Fibroblast of lung (primary cell): ENCODE results near the gene PTPN21. TPM values are rescaled to one million over a fixed set of nuclear protein-coding genes. Genes with fewer than 3 reads are reported as not detected.
A peak's percentile ranks its signal among the peaks of the same experiment; 100 is the strongest.

Source experiments
- DNase-seq, 2 donors: peaks; one replicate each; pipeline versions ENCODE4 v3.0.0 to v3.0.0-alpha.2; 2010; ENCODE audit warnings: low read depth in 2 of 2
- H2AFZ ChIP-seq: 2 replicates; pipeline ENCODE4 v1.5.1; 2012; ENCODE audit warnings: low read length, control low read depth, inconsistent platforms
- H3K27ac ChIP-seq: 2 replicates; pipeline ENCODE4 v1.5.1; 2011; ENCODE audit warnings: low read length, control low read depth; ENCODE audit not compliant: insufficient read depth
- H3K27me3 ChIP-seq: 2 replicates; pipeline ENCODE4 v1.5.1; 2011; ENCODE audit warnings: mild to moderate bottlenecking, low read length; ENCODE audit not compliant: control insufficient read depth, insufficient read depth
- H3K36me3 ChIP-seq: 2 replicates; pipeline ENCODE4 v1.5.1; 2011; ENCODE audit warnings: low read length; ENCODE audit not compliant: control insufficient read depth, insufficient read depth
- H3K4me1 ChIP-seq: 2 replicates; pipeline ENCODE4 v1.5.1; 2011; ENCODE audit warnings: low read length; ENCODE audit not compliant: control insufficient read depth, insufficient read depth; ENCODE audit errors: extremely low read depth
- H3K4me2 ChIP-seq: 2 replicates; pipeline ENCODE4 v1.5.1; 2011; ENCODE audit warnings: low read length, control low read depth; ENCODE audit not compliant: insufficient read depth; ENCODE audit errors: extremely low read depth
- H3K4me3 ChIP-seq, 4 experiments: fragments of 200-600 bp in 1 of 4; sonication (generic) in 1 of 4; replicated peaks in 1 of 4; 2 replicates each; pipeline ENCODE4 v1.5.1; 2011 to 2016; ENCODE audit warnings: low read length in 4 of 4, low read depth in 3 of 4, mild to moderate bottlenecking in 3 of 4, control low read depth in 2 of 4, inconsistent platforms in 1 of 4, mixed read lengths in 1 of 4; ENCODE audit not compliant: insufficient read depth in 1 of 4; ENCODE audit errors: control extremely low read depth in 1 of 4
- H3K79me2 ChIP-seq: 2 replicates; pipeline ENCODE4 v1.5.1; 2012; ENCODE audit warnings: mild to moderate bottlenecking, low read length, inconsistent platforms; ENCODE audit not compliant: control insufficient read depth, insufficient read depth
- H3K9ac ChIP-seq: 2 replicates; pipeline ENCODE4 v1.5.1; 2011; ENCODE audit warnings: mild to moderate bottlenecking, low read length, control low read depth; ENCODE audit not compliant: insufficient read depth
- H3K9me3 ChIP-seq: 2 replicates; pipeline ENCODE4 v1.5.1; 2012; ENCODE audit warnings: low read depth, low read length; ENCODE audit not compliant: control insufficient read depth, insufficient read depth
- H4K20me1 ChIP-seq: 2 replicates; pipeline ENCODE4 v1.5.1; 2011; ENCODE audit warnings: low read length; ENCODE audit not compliant: control insufficient read depth, insufficient read depth; ENCODE audit errors: extremely low read depth
- EZH2 ChIP-seq: IDR thresholded peaks from 2 replicates; pipeline ENCODE4 v1.5.1; 2012; ENCODE audit warnings: low read length, control low read depth, mild to moderate bottlenecking; ENCODE audit errors: missing control alignments
- polyA plus RNA-seq, 2 donors: library from polyadenylated mRNA; depleted of rRNA in 1 of 2; stranded (reverse) in 1 of 2; unstranded in 1 of 2; fragments of >200 nt; gene quantifications; 2 replicates each; pipeline ENCODE4 v1.2.1, GENCODE V29; 2011 to 2012; ENCODE audit warnings: missing spikeins in 1 of 2
- total RNA-seq: library from RNA; depleted of rRNA; stranded (reverse); fragments of >200 nt; gene quantifications from 2 replicates; pipeline ENCODE4 v1.2.1, GENCODE V29; 2014
- TF ChIP-seq, protein P1 (sequence below), 2 donors: IDR thresholded peaks in 1 of 2; conservative IDR thresholded peaks in 1 of 2; 1 replicate in 1 of 2; 2 replicates in 1 of 2; pipeline ENCODE4 v1.5.1; 2011 to 2012; ENCODE audit warnings: low read length in 2 of 2, control low read depth in 1 of 2, inconsistent platforms in 1 of 2, low read depth in 1 of 2, mild to moderate bottlenecking in 1 of 2

The PTPN21 gene
- total and polyA plus RNA-seq, 2 donors (not counting 1 experiment from before 2014, with no cell fraction given): 13.2 to 13.7 TPM

GRCh38 chr14:88422047-88422446 is 132.8 kb downstream of the PTPN21 start:
- Histone ChIP-seq H3K27ac (no peak overlapping the region), H3K36me3 (no peaks in the 10 kb centered on the region), H3K79me2 (no peaks in the 10 kb centered on the region), H3K4me3 (no peak overlapping the region), H3K4me2 (no peak overlapping the region), H3K27me3 (no peaks in the 10 kb centered on the region), H3K4me1 (no peaks in the 10 kb centered on the region), H3K9ac (no peak overlapping the region), H3K9me3 (no peaks in the 10 kb centered on the region), H4K20me1 (no peaks in the 10 kb centered on the region), H2AFZ (no peak overlapping the region)
- TF ChIP-seq EZH2: no peak
- TF ChIP-seq, protein P1, sequence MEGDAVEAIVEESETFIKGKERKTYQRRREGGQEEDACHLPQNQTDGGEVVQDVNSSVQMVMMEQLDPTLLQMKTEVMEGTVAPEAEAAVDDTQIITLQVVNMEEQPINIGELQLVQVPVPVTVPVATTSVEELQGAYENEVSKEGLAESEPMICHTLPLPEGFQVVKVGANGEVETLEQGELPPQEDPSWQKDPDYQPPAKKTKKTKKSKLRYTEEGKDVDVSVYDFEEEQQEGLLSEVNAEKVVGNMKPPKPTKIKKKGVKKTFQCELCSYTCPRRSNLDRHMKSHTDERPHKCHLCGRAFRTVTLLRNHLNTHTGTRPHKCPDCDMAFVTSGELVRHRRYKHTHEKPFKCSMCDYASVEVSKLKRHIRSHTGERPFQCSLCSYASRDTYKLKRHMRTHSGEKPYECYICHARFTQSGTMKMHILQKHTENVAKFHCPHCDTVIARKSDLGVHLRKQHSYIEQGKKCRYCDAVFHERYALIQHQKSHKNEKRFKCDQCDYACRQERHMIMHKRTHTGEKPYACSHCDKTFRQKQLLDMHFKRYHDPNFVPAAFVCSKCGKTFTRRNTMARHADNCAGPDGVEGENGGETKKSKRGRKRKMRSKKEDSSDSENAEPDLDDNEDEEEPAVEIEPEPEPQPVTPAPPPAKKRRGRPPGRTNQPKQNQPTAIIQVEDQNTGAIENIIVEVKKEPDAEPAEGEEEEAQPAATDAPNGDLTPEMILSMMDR (conservative IDR thresholded peaks at IDR 0.05 in 1 of 2, IDR thresholded peaks at IDR 0.05 in 1 of 2; ENCODE audit: low read depth in 1 of 2, low read length in 2 of 2): no peak
- no peak for DNase-seq

GRCh38 chr14:88421286-88421685 is 133.5 kb downstream of the PTPN21 start:
- no peak overlapping the region for H3K4me2 ChIP-seq
- H3K79me2 ChIP-seq: no peaks in the 10 kb centered on the region
- no peak overlapping the region for H3K27ac ChIP-seq
- no peak overlapping the region for H3K4me3 ChIP-seq
- H3K27me3 ChIP-seq: no peaks in the 10 kb centered on the region
- H3K9ac ChIP-seq: no peak overlapping the region
- H3K4me1 ChIP-seq: no peaks in the 10 kb centered on the region
- no peaks in the 10 kb centered on the region for H4K20me1 ChIP-seq
- H2AFZ ChIP-seq: no peak overlapping the region
- H3K9me3 ChIP-seq: no peaks in the 10 kb centered on the region
- no peak for TF ChIP-seq EZH2
- TF ChIP-seq, protein P1 (conservative IDR thresholded peaks at IDR 0.05 in 1 of 2, IDR thresholded peaks at IDR 0.05 in 1 of 2; ENCODE audit: low read depth in 1 of 2, low read length in 2 of 2): no peak
- no peaks in the 10 kb centered on the region for H3K36me3 ChIP-seq
- peak; percentile 4 to 34 for DNase-seq

DNA sequence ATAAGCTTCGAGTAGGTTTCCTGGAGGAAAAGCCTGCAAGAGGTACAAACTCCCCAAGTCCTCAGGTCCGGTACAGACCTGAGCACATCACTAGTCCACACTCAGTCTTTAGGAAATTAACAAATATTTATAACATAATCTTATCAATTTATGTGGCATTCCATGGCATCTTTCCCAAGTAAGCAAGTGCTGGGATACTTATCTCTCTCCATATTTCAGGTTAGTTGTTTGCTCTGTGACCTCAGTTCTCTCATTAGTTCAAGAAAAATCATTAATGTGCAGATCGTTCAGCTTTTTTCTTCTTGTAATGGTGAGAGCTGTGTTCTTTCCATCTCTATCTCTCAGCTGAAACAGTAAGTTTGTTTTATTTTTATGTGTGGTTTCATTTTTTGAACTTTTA is 134.6 kb downstream of the PTPN21 start:
- no peak overlapping the region for H3K9ac ChIP-seq
- no peak overlapping the region for H3K4me3 ChIP-seq
- H3K27me3 ChIP-seq: no peaks in the 10 kb centered on the region
- H4K20me1 ChIP-seq: no peaks in the 10 kb centered on the region
- TF ChIP-seq EZH2: no peak
- TF ChIP-seq, protein P1 (conservative IDR thresholded peaks at IDR 0.05 in 1 of 2, IDR thresholded peaks at IDR 0.05 in 1 of 2; ENCODE audit: low read depth in 1 of 2, low read length in 2 of 2): no peak
- no peaks in the 10 kb centered on the region for H3K4me1 ChIP-seq
- H3K79me2 ChIP-seq: no peaks in the 10 kb centered on the region
- no peak overlapping the region for H2AFZ ChIP-seq
- H3K9me3 ChIP-seq: no peaks in the 10 kb centered on the region
- H3K36me3 ChIP-seq: no peaks in the 10 kb centered on the region
- no peak overlapping the region for H3K27ac ChIP-seq
- no peak overlapping the region for H3K4me2 ChIP-seq
- no peak for DNase-seq
